ENCODE measurements around the gene CEACAM21.

The CEACAM21 gene

GRCh38 chr19:41615207-41615606 is 39.2 kb downstream of the CEACAM21 start:
- TF ChIP-seq CTCF (IDR thresholded peaks at IDR 0.05): no peak
- H3K27ac ChIP-seq: no peak overlapping the region

DNA sequence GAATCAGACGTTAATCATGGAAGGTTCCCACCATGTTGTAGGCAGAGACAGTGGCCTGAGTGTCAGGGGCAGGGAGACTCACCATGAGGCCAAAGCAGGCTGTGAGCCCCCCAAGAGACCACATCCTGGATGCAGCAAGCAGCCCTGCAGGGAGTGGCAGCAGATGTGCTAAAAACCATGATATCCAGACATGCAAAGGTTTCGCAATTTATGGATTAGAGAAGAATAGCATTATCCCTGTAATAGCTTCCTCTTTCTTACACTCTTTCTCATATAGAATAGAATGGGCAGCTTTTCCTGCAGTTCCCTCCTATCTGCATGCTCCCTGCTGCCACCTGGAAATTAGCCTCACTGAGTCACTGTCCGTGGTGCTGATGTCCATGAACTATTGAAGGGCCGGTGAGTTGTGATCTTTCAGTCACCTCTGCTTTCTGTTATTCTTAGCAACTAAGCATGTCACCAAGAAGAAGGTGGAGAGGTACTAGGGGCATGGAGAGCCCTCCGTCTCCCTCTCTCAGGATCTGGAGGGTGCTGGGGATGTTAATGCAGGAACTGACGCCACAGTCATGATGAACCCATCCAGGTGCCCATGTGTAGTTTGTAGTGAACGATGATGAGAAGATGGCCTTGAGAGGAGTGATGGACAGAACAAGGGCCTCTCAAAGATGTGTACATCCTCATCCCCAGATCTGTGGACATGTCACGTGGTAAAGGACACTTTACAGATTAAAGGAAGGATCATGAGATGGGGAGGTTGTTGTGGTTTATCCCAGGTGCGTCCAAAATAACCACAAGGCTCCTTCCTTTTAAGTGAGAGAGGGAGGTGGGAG is 41.0 kb downstream of the CEACAM21 start:
- H3K27ac ChIP-seq: no peak overlapping the region
- no peak overlapping the region for H3K4me3 ChIP-seq
- DNase-seq (ENCODE audit: low spot score): no peak
- TF ChIP-seq CTCF (IDR thresholded peaks at IDR 0.05): no peak

More at GRCh38 chr19:41615207-41615606, 39.2 kb downstream of the CEACAM21 start:
- DNase-seq (ENCODE audit: low spot score): no peak
- no peak overlapping the region for H3K4me3 ChIP-seq

GRCh38 chr19:41617941-41618730 is 42.2 kb downstream of the CEACAM21 start:
- H3K4me3 ChIP-seq: no peak overlapping the region
- no peak for DNase-seq (ENCODE audit: low spot score)
- no peak for TF ChIP-seq CTCF (IDR thresholded peaks at IDR 0.05)

GRCh38 chr19:41619018-41619556 is 43.1 kb downstream of the CEACAM21 start:
- TF ChIP-seq CTCF (IDR thresholded peaks at IDR 0.05): no peak
- Histone ChIP-seq H3K27ac (no peak overlapping the region), H3K4me3 (no peak overlapping the region)
- DNase-seq (ENCODE audit: low spot score): no peak

More at GRCh38 chr19:41617941-41618730, 42.2 kb downstream of the CEACAM21 start:
- H3K27ac ChIP-seq: no peak overlapping the region

GRCh38 chr19:41620171-41620570 is 44.2 kb downstream of the CEACAM21 start:
- Histone ChIP-seq H3K27ac (no peak overlapping the region), H3K4me3 (no peak overlapping the region)
- DNase-seq (ENCODE audit: low spot score): no peak
- no peak for TF ChIP-seq CTCF (IDR thresholded peaks at IDR 0.05)

- H3K4me3 ChIP-seq: no peak overlapping the region
- no peak for DNase-seq (ENCODE audit: low spot score)
- no peak for TF ChIP-seq CTCF (IDR thresholded peaks at IDR 0.05)
- H3K27ac ChIP-seq: no peak overlapping the region
Measured at GRCh38 chr19:41621226-41621625, 45.3 kb downstream of the CEACAM21 start.

Measured in coronary artery (tissue), 2 donors.